ENCODE data around the gene CKS2. TPM values are rescaled to one million over a fixed set of nuclear protein-coding genes. Genes with fewer than 3 reads are reported as not detected.

CKS2 gene
- total RNA-seq, 1 donor from 2014 or later: 115 TPM

DNA sequence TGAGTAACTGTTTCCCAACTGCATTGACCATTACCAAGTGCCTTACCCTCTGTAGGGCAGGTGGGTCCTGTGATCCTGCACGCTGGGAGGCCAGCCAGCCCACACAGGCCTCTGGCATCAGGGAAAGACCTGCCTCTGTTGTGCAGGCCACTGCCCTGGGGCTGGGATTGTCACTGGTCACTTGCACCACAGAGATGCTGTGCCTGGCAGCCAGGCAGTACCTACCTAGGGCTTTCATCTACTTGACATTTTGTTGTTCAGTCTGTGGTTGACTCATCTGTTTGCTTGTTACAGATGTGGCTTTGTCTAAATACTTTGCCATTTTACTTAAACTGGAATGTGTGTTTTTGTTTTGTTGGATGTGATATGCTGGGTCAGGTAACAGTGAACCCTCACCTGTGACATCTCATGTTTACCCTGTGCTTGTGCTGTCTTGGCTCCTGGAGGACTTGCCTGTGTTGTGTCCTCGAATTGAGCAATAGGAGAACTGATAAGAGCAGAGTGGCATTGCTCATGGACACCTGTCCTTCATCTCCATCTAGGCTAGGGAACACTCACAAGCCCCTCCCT, 40.1 kb downstream of the CKS2 start:
- no peak for DNase-seq

DNA sequence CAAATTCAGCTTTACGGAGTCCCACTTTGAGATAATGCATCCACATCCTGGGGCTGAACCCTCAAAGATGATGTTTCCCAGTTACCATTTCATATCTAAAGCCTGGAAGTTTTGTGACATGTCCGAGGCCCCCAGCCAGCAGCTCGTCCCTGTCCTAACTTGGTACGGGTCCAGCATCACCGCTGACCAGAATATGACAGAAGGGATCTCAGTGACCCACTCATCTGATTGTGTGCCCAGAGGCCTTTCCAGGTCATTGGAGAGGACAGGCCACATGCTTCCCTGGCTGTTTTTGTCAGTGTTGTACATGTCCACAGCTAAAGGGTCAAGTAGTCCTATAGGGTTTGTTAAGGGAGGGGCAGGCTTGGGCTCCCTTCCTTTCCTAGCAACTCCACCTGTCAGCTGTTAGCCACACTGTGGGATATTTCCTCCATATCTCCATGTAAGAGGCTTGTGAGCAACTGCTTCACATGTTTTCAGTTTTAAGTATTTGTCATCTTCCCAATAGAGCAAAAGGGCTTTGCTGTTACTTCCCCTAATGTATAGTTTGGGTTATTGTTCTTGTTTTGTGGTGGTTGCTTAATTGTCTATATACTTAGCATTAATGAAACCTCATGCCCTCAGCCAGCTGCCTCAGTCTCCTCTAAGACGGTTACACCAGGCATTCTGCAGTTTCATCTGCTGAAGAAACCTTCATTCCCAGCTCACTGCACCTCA, 40.7 kb downstream of the CKS2 start:
- DNase-seq: no peak

DNA sequence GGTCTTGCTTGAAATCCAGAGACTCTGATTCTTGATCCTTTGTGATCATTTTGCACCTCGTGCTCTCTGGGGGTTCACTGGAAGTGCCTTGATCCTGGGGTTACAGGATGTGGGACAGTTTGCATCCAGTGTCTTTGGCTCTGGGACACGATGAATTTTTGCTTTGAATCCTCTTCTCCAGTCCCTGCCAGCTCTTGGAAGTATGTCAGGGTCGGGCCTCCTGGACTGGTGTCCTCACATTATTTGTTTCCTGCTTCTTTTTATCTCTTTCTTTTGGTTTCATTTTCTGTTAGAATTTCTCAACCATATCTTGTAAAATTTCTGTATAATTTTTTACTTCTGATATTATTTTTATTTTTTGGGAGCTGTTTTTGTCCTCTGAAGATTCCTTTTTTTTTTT, 41.5 kb downstream of the CKS2 start:
- DNase-seq: no peak

DNA sequence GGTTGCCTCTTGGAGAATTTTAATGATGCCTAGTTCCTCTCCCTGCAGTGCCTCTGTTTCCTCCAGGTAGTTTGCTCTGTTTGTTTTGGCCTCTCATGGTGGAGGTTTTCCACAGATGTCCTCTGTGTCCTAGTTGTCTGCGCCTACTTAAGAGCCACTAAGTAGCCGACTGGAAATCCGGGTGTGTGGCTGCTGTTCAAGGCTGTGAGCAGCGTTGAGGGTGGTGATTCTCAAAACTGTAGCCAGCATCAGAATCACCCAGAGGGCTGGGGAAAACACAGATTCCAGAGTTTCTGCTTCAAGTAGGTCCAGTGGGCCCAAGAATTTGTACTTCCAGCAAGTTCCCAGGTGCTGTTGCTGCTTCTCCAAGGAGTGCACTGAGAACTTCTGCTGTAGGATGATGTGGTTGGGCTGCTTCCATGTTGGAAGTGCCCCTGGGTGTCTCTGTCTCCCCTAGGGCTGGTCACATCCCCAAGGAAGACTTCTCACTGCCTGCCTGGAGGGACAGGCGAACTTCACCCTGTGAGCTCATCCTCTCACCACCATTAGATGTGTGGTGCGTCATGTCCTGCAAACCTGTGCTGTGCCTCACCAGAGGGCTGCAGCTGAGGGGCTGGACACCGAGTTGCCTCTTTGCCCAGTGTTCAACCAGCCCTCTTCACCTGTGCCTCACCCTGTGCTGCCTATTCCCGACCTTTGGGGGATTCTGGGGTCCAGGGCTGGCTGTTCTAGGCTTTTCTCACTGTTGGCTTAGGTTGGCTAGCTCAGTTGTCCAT, 42.1 kb downstream of the CKS2 start:
- DNase-seq: no peak

DNA sequence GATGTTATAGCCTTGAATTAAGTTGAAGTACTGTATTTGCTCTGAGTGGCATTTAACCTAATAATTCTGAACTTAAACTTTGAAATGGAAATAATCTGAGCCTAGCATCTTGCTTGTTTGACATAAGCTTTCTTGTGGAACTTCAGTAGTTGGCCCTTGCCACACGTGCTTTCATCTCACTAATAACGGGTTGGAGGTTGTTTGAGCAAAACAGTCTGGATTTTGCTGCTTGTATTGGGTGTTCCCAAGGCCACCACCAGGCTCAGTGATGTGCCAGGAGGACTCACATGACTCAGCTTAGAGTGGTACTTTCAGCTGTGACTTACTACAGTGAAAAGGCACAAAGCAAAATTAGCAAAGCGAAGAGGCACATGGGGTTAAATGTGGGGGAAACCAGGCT, 43.0 kb downstream of the CKS2 start:
- no peak for DNase-seq

DNA sequence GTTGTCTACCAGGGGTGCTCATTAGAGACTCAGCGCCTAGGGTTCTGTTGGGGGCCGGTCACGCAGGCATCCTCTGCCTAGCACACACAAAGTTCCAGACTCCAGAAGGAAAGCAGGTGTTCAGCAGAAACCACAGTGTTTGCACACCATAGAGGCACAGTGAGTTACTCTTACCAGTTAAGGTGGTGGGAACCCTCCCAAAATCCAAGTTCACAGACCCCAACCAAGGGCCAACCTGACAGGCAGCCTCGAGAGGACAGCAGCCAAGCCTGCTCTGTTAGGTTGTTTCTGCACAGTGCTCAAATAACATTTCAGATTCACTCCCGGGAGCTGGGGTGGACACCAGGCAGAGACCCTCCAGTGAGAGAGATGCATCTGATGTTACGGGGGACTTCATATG, 43.5 kb downstream of the CKS2 start:
- no peak for DNase-seq

DNA sequence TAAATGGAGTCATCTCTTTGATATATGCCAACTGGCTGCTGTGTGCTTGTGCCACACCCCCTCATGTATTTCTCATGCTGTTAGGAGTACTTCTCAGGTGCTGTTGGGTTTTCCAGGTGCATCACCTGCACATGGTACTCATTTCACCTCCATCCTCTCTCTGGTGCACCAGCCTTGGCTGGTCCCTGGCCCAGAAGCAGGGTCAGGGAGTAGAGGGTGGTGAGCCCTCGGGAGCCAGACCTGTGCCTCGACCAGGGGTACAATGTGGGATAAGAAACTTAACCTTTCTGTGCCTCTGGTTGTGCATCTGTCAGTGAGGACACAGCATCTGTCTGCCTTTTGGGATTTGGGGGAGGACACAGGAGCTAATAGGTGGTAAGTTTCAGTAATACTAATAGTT, 45.8 kb downstream of the CKS2 start:
- no peak for DNase-seq

DNA sequence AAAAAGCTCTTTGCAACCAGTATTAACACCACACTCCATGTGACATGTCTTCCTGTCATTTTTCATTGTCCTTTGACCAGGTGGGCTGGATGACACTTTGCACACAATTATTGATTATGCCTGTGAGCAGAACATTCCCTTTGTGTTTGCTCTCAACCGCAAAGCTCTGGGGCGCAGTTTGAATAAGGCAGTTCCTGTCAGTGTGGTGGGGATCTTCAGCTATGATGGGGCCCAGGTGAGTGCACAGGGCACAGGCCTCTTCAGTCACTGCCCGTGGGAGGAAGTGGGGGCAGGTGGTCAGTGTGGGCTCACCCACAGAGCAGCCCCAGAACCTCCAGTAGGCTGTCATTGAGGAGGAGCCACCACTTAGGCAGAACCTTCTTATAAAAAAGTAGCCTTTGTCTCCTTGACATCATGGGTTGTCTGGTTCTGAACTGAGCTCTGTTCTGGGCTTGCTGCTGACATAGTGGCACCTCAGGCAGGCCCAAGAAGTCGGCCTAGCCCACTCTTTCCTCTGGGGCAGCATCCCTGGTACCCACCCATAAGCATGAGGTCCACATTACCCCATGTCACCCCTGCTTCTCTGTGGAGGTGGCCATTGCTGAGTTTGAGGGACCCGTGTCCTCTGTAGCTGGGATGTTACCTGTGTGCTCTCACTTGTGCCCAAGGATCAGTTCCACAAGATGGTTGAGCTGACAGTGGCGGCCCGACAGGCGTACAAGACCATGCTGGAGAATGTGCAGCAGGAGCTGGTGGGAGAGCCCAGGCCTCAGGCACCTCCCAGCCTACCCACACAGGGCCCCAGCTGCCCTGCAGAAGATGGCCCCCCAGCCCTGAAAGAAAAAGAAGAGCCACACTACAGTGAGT, 46.6 kb downstream of the CKS2 start:
- DNase-seq: no peak

DNA sequence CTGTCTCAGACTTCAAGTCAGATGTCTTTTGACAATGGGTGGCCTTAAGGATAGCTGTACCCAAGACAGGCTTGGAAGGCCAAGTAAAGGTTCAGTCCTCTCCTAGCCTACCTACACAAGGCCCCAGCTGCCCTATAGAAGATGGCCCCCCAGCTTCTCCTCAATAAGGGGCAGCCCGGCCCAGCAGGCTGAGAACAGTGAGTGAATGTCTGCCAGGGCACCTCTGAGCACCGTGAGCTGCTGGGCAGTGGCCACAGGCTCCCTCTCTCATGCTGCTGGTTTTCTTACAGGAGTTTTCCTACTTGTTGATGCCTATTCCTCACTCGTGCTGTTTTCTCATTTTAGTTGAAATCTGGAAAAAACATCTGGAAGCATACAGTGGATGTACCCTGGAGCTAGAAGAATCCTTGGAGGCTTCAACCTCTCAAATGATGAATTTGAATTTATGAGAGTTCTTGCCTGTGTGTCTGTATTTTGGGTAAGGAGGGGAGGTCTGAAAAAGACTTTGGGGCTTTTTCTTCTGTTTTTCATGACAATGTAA, 47.5 kb downstream of the CKS2 start:
- no peak for DNase-seq

DNA sequence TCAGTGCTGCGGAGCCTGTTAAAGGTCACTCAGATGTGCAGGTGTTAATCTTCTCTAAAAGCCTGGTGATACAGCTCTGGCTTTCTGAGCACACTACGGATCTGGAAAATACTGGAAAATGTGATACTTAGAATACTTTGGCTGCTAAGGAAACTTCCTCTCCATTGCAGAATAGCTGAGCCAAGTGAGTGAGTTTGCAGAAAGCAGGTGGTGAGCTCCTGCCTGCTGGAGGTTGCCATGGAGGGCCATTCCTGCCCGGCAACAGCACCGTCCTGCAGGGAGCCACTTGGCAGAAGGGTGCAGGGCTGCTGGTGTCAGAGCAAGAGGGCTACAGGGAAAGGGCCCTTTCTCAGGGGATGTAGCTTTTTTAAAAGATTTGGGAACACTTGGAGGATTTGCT, 48.0 kb downstream of the CKS2 start:
- DNase-seq: peak; percentile 35

DNA sequence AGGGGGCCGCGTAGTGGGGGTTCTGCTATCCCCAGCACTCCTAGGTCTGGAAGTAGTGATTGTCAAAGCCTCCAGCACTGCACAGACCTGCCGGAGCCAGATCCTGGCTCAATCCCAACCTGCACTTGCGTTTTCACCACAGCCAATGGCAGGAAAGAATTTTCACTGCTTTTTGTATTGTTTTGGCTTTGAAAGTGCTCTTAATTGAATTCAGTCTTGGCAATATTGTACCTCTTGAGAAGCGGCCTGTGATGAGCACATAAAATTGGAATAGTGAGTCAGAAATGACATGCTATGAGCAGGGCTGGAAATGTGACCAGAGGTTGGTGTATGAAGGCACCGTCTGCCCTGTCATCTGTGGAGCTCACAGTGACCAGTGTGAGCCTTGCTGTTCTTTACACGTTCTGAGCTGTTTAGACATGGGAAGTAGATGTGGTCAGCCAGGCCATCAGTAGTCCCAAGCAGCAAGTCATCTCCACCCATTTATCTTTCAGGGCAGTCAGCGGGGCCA, 48.8 kb downstream of the CKS2 start:
- peak; percentile 41 for DNase-seq

DNA sequence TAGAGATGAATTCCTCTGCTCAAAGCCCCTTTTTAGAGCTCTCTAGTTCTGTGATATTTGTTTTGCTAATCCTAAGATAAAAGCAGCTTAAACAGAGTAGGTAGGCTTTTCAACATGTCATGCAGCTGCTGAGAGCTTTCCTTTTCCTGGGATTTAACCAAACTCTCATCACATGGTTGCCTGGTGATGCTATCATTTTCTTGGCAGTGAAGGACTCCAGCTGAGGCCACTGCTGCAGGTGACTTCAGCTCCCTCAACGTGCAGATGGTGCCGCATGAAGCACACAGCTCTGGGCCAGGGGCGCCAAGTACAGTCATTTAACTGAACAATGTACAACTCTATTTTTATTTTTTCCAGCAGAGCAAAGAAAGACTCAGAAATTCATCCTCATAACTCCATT, 49.5 kb downstream of the CKS2 start:
- DNase-seq: peak; percentile 14

DNA sequence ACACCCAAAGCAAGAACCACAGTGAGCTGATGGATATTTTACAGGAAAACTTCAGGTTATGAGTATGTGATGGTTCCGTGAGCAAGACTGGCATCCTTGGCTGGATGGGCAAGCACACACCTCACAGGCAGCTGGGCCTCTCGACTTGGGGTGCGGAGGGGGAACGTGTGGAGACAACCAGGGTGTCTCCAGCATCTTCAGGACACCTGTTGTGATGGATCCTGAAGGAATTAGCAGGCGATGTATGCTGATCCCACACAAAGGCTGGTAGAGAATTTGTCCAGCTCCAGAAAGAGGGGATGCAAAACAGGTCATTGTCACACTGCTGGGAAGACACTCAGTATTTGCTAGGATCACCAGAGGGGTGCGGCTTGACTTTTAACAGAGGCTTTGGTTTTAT, 50.0 kb downstream of the CKS2 start:
- DNase-seq: no peak

DNA sequence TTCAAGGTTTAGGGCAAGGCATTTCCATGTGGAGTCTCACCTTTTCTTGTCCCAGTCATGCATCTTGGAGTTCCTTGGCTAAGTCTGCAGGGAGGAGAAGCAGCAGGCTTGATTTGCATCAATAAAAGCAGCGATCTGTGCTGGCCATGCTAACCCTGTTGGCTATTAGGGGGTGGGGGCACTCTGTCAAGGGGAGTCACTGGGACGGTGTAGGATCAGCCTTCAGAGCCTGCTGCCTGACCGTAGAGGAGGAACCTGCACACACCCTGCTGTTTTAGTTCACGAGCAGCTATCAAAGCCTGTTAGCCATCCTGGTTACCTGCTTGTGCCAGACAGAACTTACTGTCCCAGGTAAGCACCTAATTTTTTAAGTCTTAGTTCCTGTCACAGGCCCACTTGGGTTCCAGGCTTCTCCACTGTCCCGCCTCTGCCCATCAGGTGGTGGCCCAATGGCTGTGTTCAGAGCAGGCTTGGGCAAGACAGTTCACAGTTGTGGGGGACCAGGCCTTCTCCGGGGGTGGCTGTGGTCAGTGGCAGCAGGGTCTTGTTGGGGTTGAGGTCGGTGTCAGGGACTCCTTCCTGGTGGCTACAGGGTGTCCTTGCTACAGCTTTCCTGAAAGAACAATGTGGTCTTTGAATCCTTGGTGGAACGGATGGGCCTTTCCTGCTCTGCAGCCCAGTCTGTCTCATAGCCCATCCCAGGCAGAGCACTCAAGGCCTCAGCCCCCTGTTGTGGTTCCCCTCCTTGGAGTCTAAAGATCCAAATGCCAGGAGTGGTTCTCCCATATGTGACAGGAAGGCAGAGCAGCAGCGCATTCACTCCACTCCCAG, 51.0 kb downstream of the CKS2 start:
- no peak for DNase-seq

DNA sequence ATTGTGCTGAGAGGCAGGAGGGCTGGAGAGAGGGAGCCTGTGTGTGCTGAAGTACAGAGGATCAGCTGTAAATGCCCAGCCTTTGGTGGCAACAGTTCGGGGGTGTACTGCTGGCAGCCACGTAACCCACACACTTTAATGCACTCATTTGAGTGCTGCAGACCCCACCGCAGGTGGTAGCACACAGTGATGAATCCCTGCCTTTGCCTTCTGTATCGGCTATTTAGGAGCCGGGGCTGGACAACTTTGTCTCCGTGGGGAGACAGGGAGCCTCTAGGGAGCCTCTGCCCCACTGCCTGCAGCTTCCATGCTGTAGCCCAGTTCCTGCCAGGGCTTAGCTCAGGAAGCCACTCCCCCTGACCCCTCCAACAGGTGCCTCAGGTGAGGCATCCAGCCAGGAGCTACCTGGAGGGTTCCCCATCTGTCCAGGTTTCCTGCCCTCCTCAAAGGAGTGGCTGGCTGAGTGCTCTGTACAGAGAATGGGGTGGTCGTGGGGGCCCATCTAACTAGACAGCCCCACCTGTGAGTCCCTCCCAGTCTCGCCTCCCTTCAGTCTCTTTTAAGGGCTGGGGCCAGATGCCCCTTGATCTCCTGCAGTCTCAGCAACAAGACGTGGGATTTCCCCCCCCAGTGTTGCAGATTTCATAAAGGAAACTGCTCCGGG, 51.8 kb downstream of the CKS2 start:
- DNase-seq: no peak

DNA sequence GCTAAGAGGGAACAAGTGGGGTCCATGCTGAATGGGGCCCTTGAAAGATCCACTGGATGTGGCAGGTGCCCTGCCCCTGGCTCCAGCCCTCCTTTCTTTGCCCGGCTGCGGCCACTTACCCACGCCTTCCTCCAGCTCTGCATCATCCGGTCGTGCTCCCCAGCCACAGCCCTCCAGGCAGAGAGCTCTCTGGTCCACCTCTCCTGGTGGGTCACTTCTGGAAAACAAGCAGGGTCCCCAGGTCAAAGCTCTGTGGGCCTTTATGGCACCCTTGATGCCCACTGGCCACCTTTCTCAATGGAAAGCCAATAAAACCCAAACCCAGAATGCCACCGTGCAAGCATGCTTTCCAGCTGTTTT, 52.3 kb downstream of the CKS2 start:
- no peak for DNase-seq

DNA sequence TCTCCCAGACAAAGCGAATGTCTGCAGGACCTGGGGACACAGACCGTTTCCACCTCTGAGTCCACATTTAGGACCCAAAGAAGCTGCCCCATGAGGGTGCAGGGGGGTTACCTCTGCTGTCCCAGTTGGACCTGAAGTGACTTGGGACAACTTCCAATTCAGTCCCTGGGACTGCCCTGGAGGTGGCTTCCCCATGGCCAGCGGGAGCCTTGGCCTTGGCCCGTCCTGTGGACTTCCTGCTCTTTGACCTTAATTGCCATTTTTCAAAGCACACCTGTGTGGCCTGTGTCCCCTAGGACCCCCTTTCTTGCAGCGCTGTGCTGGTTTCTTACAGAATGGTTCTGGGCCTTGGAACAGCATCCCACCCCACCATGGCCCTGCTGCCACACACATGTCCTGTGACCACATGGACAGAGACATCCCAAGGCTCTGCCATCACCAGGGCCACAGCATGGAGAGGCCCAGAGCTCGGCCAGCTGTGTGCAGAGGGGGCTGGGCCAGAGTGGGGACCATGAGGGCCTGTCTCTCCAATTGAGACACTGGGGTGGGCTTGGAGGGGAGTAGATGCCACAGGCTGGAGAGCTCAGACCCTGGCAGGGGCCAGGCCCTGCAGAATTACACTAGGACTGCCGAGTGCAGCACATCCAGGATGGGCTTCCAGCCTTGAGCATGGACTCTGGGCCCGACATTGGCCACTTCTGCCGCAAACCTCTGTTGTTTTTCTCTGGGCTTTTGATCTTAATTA, 53.1 kb downstream of the CKS2 start:
- DNase-seq: no peak

DNA sequence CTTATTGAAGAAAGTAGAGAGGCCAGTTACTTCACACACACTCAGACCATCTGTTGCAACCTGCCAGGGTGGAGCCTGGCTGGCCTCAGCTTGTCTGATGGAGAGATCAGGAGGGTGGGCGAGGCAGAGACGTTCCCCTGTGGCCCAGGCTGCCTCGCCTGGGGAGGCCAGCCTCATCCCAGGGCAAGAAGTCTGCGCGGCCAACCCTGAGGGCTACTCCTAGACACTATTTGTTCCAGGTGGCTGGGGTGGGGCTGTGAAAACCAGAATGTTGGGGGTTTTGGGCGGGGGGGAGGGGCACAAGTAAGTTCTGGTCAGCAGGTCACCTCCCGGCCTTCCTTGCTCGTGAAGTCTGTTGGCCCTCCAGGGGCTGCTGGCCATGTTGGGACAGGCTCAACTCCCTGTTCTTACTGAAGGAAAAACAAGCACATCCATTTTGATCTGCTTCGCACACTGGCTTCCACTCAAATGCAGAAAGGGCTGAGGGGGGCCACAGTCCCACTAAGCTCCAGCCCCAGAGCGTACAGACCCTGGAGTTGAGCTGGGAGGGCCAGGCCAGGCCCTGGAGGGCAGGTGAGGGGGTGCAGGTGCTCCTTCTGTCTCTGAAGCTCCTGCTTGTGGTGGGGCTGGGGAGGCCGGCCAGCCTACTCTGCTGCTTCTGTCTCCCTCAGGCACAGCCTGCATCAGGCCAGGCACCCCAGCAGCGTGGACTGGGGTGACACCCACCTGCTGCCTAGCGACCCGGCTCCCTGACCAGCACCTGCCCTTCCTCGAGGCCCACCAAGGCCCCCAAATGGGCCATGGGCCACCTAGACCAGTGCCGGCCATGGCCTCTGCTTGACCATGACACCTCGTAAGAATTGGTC, 53.9 kb downstream of the CKS2 start:
- no peak for DNase-seq

DNA sequence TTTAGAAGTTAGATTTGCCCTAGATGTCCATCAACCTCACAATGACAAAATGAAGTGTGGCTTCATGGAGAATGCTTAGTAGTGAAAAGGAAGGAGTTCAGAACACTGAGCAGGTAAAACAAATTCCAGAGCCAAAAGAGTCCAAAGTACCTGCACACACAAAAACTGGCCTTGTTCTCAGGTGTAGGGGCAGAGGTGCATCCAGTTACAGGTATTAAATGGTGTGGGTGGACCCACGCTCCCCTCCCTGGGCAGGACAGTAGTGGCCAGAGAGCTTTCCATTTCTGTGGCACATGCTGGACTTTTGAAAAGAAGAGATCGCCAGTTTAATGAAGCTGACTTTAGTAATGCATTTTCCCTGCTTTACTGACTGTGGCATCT, 54.5 kb downstream of the CKS2 start:
- DNase-seq: no peak
